GM19099 (cell line): ENCODE results near the gene APOBR.

Experiments
- POLR2A ChIP-seq: IDR thresholded peaks from 3 replicates; pipeline ENCODE4 v1.6.1; 2011; ENCODE audit warnings: low read depth; ENCODE audit not compliant: insufficient read length; ENCODE audit errors: extremely low read depth

The APOBR gene

DNA sequence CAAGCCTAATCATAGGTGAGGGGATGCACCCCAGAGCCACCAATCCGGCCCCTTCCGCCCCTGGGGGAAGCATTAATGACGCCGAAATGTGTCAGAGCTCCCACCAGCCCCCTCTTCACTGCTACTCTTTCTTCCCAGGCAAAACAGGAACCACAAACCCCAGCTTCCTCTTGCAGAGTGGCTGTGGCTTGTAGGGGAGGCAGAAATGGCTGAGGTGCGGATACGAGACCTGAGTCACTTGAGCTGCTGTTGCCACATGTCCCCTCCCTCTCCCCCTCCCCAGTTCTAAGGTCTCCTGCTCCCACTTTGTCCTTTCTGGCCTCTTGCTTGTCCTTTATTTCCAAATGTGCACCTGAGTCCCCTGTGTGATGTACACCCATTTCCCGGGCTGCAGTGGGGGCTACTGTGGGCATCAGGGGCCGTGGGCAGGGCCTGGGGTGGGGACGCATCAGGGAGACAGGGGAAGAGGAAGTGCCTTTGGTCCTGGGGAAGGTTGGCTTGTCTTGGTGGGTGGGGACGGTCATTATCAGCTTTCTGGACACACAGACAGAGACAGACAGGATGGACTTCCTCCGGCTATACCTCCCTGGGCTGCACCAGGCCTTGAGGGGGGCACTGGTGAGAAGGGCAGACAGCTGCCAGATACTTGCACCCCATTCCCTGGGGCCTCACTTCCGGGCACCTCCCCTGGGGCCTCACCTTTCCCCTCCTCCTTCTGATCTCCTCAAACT lies at the start of gene APOBR:
APOBR (plus strand) TSS at position 523 of the 731 bp plus-strand sequence; CDS start at position 562, 39 bp downstream.
- peak; percentile 77 for TF ChIP-seq POLR2A

DNA sequence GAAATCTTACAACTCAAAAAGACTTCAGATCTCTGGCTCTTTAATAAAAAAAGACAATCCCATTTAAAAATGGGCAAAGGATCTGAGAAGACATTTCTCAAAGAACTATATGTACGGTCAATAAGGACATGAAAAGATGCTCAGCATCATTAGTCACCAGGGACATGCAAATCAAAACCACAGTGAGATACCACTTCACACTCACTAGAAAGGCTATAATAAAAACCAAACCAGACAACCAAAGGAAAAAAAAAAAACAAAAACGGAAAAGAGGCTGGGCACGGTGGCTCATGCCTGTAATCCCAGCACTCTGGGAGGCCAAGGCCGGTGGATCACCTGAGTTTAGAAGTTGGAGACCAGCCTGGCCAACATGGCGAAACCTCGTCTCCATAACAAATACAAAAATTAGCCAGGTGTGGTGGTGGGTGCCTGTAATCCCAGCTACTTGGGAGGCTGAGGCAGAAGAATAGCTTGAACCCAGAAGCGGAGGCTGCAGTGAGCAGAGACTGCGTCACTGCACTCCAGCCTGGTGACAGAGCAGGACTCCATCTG lies 20.7 kb upstream of the APOBR start:
- TF ChIP-seq POLR2A = no peak

GRCh38 chr16:28475221-28475620 lies 19.2 kb upstream of the APOBR start:
- TF ChIP-seq POLR2A = no peak

DNA sequence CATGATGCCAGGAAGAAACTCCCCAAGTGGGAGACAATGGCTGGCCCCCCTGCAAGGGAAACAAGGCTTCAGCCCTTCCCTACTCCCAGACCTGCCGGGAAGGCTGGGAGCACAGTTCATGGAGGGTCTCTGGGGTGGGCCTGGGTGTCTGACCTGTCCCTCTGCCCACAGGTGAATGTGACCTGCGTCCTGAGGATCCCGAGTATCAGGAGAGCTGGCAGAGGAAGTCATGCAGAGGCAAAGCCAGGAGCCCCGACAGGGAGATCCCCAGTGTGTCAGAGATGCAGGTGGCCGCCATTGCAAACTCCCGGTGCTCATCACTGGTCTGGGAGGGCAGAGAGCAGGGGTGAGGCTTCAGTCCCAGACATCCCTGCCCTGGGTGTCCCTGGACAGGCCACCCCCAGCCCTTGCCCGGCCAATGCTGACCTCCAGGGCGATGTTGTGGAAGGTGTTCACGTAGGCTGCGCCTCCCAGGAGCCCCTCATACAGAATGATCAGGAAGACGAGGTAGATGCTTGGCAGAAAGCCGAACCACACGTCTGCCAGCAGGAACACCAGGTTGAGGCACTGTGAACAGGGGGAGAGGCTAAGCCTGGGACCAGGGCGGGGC lies 17.0 kb upstream of the APOBR start:
- no peak for TF ChIP-seq POLR2A

DNA sequence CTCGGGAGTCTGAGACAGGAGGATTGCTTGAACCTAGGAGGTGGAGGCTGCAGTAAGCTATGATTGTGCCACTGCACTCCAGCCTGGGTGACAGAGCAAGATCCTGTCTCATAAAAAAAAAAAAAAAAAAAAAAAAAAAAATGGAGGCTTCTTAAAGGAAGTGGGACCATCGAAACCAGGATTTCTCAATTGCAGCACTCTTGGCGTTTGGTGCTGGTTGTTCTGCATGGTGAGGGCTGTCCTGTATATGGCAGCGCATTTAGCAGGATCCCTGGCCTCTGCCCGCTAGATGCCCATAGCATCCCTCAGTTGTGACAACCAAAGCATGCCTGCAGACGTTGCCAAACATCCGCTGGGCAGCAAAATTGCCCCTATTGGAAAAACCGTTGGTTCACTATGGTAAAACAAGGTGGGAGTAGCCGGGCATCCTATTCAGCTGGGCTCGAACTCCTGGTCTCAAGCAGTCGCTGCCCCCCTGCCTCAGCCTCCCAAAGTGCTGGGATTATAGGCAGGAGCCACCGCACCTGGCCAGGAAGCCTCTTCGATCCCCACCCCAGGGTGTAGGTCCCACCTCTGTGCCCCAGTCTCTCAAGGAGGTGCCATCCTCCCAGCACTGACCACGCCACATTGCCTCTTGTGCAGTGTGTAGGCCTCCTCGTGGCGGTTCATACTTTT lies 15.8 kb upstream of the APOBR start:
- no peak for TF ChIP-seq POLR2A

- TF ChIP-seq POLR2A = no peak
Observed at GRCh38 chr16:28482026-28482425, 12.4 kb upstream of the APOBR start.

DNA sequence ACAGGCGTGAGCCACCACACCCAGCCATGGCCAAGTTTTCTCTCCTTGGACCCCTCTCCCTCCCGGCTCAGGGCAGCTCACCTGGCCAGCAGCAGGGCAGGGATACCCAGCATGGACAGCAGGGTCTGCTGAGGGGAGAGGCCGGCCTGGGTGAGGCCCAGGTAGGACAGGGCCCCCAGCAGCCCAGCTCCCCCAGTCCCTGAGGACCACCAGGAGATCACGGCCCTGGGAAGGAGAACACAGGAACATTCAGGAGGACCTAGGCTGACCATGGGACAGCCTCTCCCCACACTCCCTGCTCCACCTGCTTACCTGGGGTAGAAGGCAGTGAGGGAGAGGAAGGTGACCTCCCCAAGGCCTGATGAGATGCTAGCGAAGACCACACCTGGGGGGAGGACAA lies 8.2 kb upstream of the APOBR start:
- TF ChIP-seq POLR2A = no peak

GRCh38 chr16:28491230-28491969 lies 3.0 kb upstream of the APOBR start:
- no peak for TF ChIP-seq POLR2A

- peak; percentile 35 for TF ChIP-seq POLR2A
Observed at GRCh38 chr16:28491970-28492474, 2.4 kb upstream of the APOBR start, which contains the start of gene CLN3. Gene CLN3 (minus strand): TSS chr16:28492074. CDS start chr16:28491759, 315 bp downstream.

GRCh38 chr16:28492511-28492910 lies 1.9 kb upstream of the APOBR start:
- no peak for TF ChIP-seq POLR2A

DNA sequence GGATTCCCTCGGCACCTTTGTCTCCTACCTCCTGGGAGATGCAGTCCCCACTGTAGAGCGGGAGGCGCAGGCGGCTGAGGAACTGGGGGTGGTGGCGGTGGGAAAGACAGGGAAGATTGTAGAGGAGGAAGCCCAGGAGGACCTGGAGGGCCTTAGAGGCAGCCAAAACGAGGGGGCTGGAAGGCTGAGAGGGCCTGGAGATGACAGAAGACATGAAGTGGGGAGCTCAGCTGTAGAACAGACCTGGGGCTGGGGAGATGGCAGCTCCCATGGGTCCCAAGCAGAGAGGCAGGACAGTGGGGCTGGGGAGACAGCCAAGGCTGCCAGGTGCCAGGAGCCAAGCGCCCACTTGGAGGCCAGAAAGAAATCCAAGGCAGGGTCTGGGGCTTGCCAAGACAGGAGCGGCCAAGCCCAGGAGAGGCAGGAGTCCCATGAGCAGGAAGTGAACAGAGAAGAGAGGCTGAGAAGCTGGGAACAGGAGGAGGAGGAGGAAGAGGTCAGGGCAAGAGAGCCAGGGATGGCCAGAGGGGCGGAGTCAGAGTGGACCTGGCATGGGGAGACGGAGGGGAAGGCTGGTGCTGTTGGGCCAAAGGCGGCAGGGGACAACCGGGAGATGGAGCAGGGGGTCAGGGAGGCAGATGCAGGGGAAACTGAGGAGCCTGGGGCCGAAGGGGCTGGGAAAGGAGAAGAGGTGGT lies 803 bp downstream of the APOBR start:
- no peak for TF ChIP-seq POLR2A

GRCh38 chr16:28495795-28496749 lies 1.6 kb downstream of the APOBR start:
- no peak for TF ChIP-seq POLR2A

- no peak for TF ChIP-seq POLR2A
Observed at GRCh38 chr16:28496844-28497243, 2.4 kb downstream of the APOBR start.
